SK-N-MC (cell line): Measurements from ENCODE around the gene QRFP.

Experiments
- EZH2 ChIP-seq: fragments of 200-600 bp; sonication (generic); IDR thresholded peaks from one replicate; pipeline ENCODE4 v1.6.1; 2017; ENCODE audit warnings: antibody characterized with exemption
- FOXP2 ChIP-seq: optimal IDR thresholded peaks from 2 replicates; pipeline ENCODE3; 2011; ENCODE audit warnings: mild to moderate bottlenecking, moderate library complexity; ENCODE audit not compliant: insufficient read depth; ENCODE audit errors: extremely low read length, control extremely low read depth
- POLR2AphosphoS5 ChIP-seq: IDR thresholded peaks from 2 replicates; pipeline ENCODE4 v1.6.1; 2012; ENCODE audit warnings: mild to moderate bottlenecking, low read depth, low read length, borderline replicate concordance

DNA sequence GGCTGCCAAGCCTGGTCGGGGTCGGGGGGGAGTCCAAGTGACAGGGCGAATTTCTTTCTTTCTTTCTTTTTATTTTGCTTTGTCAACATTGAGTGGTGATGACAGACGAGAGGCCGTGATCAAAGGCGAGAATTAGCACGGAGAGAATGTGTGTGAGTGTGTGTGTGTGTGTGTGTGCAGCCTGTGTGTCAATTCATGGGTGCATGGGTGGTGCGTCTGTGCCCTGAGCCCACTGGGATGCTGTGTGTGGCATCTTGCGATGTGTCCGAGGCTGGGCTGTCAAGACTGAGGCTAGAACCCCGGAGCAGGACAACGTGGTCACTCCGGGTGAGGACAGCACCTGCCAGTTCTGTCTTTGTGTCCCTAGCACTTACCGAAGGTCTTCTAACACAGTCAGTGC is 47.2 kb upstream of the QRFP start:
- TF ChIP-seq POLR2AphosphoS5 (no peak), EZH2 (no peak), FOXP2 (no peak)
